Ovary (tissue), 3 donors: ENCODE results near the gene MAML1.
A peak's percentile ranks its signal among the peaks of the same experiment; 100 is the strongest.

Source experiments
- EP300 ChIP-seq: sonication (generic); formaldehyde crosslinking; IDR thresholded peaks from one replicate; pipeline ENCODE4 v1.6.1; 2017; ENCODE audit warnings: antibody characterized with exemption
- POLR2A ChIP-seq: fragments of 450-650 bp; IDR thresholded peaks from one replicate; pipeline ENCODE4 v1.6.1; 2017; ENCODE audit warnings: antibody characterized with exemption, mild to moderate bottlenecking, moderate library complexity
- TF ChIP-seq, protein P1 (sequence below), 3 donors: fragments of 450-650 bp in 2 of 3; fragments of 200-600 bp in 1 of 3; IDR thresholded peaks; one replicate each; pipeline versions ENCODE4 v1.5.1 to v1.8.0; 2016 to 2022; ENCODE audit warnings: antibody characterized with exemption in 3 of 3, mild to moderate bottlenecking in 1 of 3
- donor health status: DM: no; HTN: no; CAD: no.

DNA sequence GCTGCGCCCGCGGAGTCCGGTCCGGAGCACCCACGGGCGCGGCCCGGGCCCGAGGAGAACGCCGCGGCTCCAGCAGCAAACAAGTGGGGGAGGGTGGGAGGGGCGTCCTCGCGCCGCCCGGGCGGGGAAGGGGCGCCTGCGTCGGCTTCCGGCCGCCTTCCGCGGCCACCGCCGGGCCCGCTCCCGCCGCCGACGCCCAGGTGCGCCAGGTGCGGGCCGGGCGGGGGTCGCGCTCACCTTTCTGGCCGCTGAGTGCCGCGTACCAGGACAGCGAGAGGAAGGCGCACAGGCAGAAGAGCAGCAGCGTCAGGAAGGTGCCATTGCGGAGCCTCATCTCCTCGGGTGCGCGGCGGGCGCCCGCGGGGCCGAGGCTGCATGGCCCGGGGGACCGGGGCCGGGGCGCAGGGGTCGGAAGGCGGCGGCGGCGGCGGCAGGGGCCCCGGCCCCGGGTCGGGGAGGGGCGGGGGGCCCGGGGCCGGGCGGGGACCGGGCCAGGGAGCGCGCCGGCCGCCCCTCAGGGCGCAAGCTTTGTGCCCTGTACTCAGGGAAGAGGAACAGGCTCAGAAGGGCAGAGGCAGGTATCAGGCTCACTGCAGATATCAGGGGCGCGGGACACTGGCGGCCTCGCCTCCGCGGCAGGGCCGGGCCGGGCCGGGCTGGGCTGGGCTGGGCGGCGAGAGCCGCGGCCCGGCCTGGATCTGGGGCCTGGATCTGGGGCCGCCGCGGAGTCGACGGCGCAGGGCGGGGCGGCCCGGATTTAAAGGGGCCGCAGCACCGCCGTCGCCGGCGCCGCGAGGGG lies 73.8 kb downstream of the MAML1 start, which contains the start of gene MGAT4B:
- TF ChIP-seq, protein P1, sequence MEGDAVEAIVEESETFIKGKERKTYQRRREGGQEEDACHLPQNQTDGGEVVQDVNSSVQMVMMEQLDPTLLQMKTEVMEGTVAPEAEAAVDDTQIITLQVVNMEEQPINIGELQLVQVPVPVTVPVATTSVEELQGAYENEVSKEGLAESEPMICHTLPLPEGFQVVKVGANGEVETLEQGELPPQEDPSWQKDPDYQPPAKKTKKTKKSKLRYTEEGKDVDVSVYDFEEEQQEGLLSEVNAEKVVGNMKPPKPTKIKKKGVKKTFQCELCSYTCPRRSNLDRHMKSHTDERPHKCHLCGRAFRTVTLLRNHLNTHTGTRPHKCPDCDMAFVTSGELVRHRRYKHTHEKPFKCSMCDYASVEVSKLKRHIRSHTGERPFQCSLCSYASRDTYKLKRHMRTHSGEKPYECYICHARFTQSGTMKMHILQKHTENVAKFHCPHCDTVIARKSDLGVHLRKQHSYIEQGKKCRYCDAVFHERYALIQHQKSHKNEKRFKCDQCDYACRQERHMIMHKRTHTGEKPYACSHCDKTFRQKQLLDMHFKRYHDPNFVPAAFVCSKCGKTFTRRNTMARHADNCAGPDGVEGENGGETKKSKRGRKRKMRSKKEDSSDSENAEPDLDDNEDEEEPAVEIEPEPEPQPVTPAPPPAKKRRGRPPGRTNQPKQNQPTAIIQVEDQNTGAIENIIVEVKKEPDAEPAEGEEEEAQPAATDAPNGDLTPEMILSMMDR (IDR thresholded peaks at IDR 0.05) = no peak
- TF ChIP-seq POLR2A (peak; percentile 61), EP300 (no peak)
